GM21515 (cell line): Measurements from ENCODE around the gene DAB1.

ENCODE experiments used
- ATAC-seq: cut with Tn5 transposase; IDR thresholded peaks from one replicate; pipeline ENCODE4 v1.9.1; 2021; ENCODE audit not compliant: unreplicated experiment

The DAB1 gene

GRCh38 chr1:56965191-56965590 lies 458.7 kb downstream of the DAB1 start:
- no peak for ATAC-seq

DNA sequence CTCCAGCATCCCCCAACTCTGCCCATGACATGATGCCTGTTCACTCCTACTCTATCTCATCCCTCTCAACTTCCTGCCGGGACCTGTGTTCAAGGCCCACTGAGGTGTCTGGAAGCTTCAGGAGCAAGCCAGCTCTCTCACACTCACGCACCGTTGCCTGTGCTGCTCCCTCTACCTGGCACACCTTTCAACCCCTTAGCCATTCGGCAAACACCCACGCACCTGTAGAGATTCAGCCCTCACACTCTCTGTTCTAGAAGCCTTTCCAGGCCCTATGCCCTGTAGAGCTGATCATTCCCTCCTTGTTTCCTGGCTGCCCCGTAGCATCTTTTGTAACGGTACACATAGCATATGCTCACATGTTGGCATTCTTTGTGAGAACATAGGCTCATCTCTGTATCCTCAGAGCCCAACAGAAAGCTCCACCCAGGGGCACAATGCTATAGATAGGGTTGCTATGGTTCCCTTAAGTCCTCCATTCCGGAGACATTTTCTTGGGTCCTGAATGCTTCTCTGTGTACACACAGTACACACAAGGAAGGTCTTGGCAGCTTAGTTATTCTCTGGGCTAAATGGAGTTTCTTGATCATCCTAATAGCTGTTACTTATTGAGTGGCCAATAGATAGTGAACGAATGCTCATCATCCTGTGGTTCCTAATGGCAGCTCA lies 459.4 kb downstream of the DAB1 start:
- ATAC-seq = no peak

GRCh38 chr1:56963667-56964066 lies 460.2 kb downstream of the DAB1 start:
- ATAC-seq = no peak

GRCh38 chr1:56961426-56961825 lies 462.4 kb downstream of the DAB1 start:
- ATAC-seq = no peak

DNA sequence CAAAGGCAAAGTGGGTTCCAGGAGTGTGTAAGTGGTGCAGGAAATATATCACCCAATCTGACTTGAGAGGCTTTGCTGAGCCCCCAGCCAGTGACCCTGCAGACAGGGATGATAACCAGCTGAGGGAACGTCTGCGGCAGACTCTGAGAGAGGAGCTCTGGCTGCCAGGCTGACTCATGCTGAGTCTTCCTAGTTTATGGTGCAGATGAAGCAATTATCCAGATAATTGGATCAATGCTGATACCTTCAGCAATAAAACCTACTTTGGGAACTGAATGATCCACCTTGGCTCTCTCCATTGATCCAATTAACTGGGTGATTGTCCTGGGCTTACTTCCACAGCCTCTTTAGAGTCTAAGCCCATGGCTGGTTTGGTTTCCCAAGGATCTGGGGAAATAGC lies 465.3 kb downstream of the DAB1 start:
- no peak for ATAC-seq

DNA sequence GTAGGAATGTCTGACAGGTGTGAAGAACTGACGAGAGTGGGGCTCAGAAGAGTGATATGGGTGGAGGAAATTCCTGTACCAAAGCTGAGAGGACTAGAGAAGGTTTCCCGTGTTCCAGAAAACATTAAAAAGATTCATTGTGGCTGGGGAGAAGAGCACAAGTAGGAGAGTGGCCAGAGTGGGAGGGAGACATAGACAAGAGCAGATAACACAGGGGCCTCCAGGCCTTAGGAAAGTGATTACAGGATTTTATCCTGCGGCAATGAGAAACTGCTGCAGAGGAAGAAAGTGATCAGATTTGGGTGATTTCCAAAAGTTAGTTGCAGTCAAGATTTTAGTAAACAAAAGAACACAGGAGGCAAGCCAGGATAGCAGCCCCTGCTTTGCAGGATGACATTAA lies 465.9 kb downstream of the DAB1 start:
- ATAC-seq = no peak

DNA sequence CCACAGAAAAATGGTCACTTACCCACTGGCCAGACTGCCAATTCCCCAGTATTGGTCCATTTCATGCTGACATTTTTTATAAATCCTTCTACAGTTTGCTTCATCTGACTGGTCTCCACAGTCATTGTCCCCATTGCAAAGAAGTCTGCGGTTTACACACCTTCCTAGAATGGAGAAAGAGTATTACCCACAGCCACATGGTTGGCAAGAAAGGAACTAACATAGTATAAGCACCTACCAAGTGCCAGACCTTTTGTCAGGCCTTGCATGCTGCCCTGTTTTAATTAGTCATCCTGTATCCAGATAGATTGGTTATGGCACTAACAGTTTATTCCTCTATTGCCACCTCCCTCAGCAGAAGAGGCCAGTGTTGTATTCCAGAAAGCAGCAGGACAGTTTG lies 469.2 kb downstream of the DAB1 start:
- no peak for ATAC-seq

GRCh38 chr1:56953386-56953785 lies 470.5 kb downstream of the DAB1 start:
- ATAC-seq = no peak

DNA sequence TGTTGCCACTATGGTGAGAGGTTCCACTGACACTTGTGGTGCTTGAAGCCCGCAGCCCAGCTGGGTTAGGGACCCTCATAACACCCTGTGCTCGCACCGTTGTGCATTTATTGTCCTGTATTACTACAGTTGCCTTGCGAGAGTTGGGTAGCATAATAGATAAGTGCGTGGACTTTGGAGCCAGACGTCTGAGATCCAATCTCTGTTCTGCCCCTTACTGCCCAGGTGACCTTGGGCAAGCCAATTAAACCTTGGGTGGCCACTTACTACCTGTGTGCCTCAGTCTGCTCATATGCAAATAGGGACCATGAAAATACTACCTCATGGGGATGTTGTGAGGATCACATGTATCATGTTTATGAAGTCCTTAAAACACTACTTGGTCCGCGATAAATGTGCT lies 471.4 kb downstream of the DAB1 start:
- ATAC-seq = no peak

- no peak for ATAC-seq
Measured at GRCh38 chr1:56948403-56949023, 475.3 kb downstream of the DAB1 start.
